NCI-H1417 (cell line): Measurements from ENCODE around the gene C1orf159.
"Not testable (repeated sequence)": the region's sequence is repeated elsewhere in the genome, so short reads cannot be mapped to it uniquely, and the experiment has no call there.

Experiments
- DNase-seq, 3 experiments: peaks; one replicate each; lab custom pipeline; 2025; lab: John Stamatoyannopoulos, UW

The C1orf159 gene

DNA sequence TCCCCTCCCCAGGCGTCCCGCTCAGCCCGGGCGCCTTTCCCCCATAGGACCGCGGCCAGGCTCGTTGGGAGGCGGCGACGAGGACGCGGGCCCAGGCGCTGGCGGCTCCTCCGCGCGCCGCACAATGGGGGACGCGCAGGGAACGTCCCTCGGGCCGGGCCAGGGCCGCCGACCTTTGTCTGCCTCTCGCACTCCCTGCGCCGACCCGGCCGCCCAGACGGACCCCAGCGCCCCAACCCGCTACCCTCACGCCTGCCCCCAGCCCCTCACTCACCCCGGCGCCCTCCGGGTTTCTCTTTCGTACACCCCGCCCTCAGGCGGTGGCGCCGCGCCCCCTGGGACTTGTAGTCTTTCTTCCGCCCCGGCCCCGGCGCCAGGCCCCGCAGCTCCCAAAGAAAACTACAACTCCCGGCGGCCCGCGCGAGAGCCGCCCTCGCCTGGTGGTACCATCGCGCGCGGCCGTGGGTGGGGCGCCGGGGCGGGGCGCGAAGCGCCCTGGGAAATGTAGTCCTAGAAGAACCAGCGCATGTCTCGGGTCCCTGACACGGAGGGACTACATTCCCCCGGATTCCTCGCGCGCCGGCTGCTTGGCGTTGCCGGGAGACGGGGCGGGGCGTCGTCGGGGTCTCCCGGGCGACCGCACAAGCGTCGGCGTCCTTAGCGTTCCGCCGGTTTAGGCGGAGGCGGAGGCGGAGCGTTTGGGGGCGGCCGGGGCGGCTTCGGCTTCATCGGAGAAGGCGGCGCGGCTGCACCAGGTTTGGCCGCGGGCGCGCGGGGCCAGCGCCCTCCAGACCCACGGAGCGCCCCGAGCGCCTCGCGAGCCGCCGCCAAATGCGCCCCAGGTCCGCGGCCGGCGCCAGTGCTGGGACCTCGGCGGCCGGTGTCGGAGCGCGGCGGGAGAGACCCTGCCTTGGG, at the start of gene C1orf159:
Gene C1orf159 (minus strand): TSS at position 304 of the 915 bp plus-strand sequence. CDS start 24,546 bp downstream, outside the sequence.
- DNase-seq, result peak; percentile 98 to 99 (median 99)

- peak in 2 of 3 experiments; percentile 26 for DNase-seq
These were observed 49.6 kb upstream of the C1orf159 start for GRCh38 chr1:1165485-1165884.

DNA sequence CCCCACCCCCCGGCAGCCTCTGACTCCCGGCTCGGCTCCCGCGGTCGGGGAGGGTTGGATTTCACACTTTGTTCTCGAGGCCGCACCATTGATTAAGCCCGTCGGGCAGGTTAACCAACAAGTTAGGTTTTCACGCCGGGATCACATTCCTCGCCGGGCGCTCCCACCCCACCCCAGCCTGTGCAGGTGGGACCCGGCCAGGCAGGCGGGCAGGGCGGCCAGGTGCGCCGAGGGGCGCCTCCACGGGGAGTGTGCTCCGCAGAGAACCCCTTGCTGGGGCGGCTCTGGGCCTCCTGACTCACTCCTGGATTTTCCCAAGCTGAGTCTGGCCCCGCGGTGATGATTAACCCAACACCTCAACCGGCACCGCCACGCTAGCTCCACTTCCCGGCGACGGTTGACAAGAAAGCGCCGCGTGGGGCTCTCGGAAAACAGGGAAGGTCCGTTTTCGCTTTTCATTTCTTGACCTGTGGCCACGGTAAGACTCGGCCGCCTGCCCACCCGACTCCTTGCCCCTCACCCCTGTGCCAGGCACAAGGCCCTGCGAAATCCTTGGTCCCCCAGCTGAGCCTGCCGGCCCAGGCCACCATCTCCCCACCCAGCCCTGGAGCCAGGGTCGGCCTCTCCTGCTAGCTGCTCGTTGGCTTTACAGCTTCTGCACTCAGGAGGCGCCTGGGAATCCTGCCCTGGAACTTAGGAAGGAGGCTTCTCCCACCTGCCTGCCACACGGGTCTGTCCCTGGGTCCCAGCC, 49.0 kb upstream of the C1orf159 start:
- DNase-seq, result peak; percentile 52 to 63 (median 58)

DNA sequence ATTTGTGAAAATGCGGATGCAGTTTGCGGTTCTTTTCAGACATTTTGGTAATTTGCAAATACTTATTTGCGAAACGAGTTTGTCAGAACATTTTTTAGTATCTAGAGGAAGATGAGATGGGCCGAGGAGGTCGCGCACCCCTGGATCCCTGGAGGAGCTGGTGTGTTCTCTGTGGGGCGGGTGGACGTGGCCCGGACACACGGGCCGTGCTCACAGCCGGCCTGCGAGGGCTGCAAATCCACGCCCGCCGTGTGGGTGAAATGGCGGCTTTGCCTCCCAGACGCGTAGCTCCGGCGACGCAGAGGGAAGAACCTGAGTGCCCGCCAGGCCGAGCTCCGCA, 48.4 kb upstream of the C1orf159 start:
- DNase-seq, result no peak

DNA sequence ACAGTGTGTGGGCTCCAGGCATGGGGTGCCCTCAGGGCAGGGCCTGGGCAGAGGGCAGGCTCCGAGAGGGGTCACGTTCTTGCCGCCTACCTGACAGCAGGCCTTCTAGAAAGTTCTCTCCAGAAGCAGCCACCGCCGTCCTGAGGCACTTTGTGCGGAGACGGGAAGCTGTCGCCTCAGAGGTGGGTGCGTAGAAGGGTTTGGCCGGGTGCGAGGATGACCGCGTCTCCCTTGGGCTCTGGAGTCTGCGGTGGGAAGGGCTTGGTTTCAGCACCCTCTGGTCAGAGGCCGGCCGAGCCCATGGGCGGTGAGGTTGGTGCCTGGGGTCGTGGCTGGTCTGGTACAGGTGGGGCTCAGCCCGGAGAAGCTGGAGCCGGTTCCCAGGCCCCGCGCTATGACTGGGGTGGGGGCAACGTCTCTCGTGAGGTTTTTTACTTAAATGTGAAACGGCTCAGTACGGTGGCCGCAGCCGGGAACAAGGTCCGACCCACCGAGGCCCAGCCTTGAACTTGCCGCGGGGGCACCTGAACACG, 47.7 kb upstream of the C1orf159 start:
- DNase-seq, result peak in 1 of 3 experiments; percentile 47

GRCh38 chr1:1162597-1163537, 47.0 kb upstream of the C1orf159 start:
- peak; percentile 93 to 97 (median 94) for DNase-seq

GRCh38 chr1:1161683-1162079, 45.8 kb upstream of the C1orf159 start:
- DNase-seq, result peak in 1 of 3 experiments; percentile 45

DNA sequence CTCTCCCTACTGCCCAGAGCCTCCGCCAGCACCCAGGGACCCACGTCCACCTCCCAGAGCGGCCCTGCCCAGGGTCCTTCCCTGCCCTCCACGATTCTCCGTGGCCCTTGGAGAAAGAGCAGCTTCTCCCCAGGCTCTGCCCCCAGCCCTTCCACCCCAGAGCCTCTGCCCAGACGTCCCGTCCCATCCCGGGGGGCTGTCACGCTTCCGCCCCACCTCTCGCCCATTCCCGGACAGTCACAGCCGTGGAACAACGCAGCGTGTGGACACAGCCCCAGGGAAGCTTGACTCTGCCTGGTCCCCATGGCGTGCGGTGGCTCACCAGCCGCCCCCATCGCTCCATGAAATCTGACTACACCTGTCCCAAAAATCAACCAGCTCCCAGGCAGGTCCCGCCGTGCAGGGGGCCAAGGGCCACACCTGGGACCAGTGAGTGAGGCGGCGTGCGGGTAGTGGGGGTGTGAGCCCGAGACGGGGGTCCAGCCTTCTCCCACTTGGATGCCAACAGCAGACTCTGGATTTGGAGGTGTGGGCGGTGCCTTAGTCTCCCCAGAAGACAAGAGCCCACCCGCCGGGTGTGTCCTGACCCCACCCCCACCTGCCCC, 45.3 kb upstream of the C1orf159 start:
- no peak for DNase-seq

- DNase-seq, result no peak
These were observed 44.5 kb upstream of the C1orf159 start for GRCh38 chr1:1160281-1160930.

- DNase-seq, result peak in 1 of 3 experiments; percentile 64
These were observed 42.2 kb upstream of the C1orf159 start for GRCh38 chr1:1157914-1158710.

DNA sequence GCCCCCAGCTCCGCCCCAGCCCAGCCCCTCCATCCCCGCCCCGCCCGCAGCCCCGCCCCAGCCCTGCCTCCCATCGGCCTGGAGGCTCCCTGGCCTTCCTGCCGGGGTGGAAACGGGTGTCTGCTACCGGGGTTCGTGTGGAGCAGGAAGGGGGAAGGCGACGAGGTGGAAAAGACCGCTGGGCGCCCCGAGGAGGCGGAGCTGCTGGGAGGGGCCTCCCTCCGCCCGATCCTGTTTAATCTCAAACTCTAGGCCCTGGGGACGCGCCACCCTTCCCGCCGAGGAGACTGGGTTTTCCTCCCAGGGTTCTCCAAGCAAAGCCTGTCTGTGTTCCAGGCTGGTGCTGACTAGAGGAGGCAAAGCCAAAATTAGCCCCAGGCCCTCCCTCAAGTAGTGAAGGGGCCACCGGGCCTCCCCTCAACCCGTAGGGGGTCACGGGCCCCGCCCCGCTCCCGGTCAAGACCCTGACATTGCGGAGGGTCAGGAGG, 41.6 kb upstream of the C1orf159 start:
- peak in 1 of 3 experiments; percentile 87 for DNase-seq

- no peak for DNase-seq
These were observed 41.1 kb upstream of the C1orf159 start for GRCh38 chr1:1157033-1157365.

GRCh38 chr1:1156140-1157032, 40.5 kb upstream of the C1orf159 start:
- DNase-seq, result no peak

- DNase-seq, result no peak
These were observed 39.4 kb upstream of the C1orf159 start for GRCh38 chr1:1155258-1155657.

- no peak for DNase-seq
These were observed 38.0 kb upstream of the C1orf159 start for GRCh38 chr1:1153874-1154273.

GRCh38 chr1:1153215-1153614, 37.3 kb upstream of the C1orf159 start:
- not testable (repeated sequence) for DNase-seq

DNA sequence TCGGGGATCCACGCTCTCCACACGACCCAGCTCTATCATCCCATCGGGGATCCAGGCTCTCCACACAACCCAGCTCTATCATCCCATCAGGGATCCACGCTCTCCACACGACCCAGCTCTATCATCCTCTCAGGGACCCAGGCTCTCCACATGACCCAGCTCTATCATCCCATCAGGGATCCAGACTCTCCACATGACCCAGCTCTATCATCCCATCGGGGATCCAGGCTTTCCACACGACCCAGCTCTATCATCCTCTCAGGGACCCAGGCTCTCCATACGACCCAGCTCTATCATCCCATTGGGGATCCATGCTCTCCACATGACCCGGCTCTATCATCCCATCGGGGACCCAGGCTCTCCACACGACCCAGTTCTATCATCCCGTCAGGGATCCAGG, 36.5 kb upstream of the C1orf159 start:
- DNase-seq, result not testable (repeated sequence)

DNA sequence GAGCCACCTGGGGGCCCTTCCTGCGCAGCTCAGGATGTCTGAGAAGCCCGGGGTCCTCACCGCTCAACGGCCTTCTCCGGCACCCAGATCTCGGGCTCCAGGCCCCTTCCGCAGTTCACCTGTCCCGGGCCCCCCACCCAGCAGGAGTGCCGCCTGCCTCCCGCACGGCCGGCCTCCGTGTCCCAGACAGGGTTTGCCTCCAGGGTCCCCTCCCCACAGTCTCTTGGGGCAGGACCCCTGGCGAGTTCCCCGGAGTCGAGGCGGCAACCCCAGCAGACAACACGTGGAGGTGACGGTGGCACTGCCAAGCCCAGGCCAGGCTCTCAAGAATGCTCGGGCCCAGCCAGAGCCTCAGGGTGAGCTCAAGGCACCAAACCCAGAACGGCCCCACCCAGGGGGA, 35.4 kb upstream of the C1orf159 start:
- no peak for DNase-seq

DNA sequence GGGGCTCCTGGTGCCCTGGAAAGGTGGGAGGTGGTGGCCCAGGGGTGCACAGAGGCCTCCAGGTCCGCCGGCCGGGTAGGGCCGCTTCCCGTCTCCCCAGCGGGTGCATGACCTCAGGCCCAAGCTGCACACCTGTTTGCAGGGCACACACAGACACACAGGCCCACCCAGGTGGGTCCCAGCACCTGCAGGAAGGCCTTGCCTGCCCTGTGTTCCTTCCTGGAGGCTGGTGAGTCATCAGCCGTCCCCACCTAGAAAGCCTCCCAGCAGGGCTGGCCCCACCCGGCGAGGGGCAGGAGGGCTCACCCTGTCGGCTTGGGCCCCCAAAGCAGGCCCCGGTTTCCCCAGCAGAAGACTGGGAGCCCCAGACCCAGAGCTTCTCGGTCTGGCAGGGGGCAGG, 34.2 kb upstream of the C1orf159 start:
- DNase-seq, result no peak
